ENCODE data around the gene ABHD2.

The ABHD2 gene

DNA sequence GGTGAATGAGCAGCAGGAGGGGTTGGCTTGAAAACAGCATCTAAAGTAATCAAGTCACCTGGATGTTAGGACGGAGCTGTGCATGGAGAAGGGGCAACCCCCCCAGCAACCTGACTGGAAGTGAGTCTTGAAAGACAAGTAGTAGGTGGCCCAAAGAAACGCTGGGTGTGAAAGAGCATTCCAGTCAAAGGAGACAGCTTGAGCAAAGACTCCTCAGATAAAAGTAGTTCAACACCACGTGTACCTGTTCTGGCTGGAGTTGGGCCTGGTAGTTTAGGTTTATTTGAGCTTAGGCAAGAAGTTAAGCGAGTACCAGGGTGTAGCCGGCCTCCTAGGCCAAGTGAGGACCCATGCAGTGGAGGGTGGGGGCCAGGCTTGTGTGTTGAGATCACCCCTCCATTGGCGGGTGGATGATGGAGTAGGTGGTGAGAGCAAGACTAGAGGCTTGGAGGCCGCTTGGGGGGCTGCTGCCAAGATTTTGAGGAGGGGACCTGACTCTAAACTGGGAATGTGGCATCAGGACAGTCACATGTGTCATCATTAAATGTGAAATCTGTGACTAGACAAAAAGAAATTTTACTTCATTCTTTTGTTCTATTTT lies 61.3 kb downstream of the ABHD2 start:
- TF ChIP-seq, protein P1, sequence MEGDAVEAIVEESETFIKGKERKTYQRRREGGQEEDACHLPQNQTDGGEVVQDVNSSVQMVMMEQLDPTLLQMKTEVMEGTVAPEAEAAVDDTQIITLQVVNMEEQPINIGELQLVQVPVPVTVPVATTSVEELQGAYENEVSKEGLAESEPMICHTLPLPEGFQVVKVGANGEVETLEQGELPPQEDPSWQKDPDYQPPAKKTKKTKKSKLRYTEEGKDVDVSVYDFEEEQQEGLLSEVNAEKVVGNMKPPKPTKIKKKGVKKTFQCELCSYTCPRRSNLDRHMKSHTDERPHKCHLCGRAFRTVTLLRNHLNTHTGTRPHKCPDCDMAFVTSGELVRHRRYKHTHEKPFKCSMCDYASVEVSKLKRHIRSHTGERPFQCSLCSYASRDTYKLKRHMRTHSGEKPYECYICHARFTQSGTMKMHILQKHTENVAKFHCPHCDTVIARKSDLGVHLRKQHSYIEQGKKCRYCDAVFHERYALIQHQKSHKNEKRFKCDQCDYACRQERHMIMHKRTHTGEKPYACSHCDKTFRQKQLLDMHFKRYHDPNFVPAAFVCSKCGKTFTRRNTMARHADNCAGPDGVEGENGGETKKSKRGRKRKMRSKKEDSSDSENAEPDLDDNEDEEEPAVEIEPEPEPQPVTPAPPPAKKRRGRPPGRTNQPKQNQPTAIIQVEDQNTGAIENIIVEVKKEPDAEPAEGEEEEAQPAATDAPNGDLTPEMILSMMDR (IDR thresholded peaks at IDR 0.05; ENCODE audit: extremely low read depth, insufficient read depth, missing control alignments), result no peak
- no peak for DNase-seq (ENCODE audit: low spot score)
- in situ Hi-C loops (cut with MboI; ENCODE audit: low pct_unique_long_range_greater_than_20kb, low sequenced_read_pairs, unreplicated experiment), result no loop called here

- in situ Hi-C loops (cut with MboI; ENCODE audit: low pct_unique_long_range_greater_than_20kb, low sequenced_read_pairs, unreplicated experiment), result no loop called here
- TF ChIP-seq, protein P1 (IDR thresholded peaks at IDR 0.05; ENCODE audit: extremely low read depth, insufficient read depth, missing control alignments), result no peak
Measured at GRCh38 chr15:89150287-89150686, 62.0 kb downstream of the ABHD2 start.

GRCh38 chr15:89150762-89151664 lies 62.8 kb downstream of the ABHD2 start:
- in situ Hi-C loops (cut with MboI; ENCODE audit: low pct_unique_long_range_greater_than_20kb, low sequenced_read_pairs, unreplicated experiment), result no loop called here
- DNase-seq (ENCODE audit: low spot score), result no peak
- TF ChIP-seq, protein P1 (IDR thresholded peaks at IDR 0.05; ENCODE audit: extremely low read depth, insufficient read depth, missing control alignments), result no peak

More at GRCh38 chr15:89150287-89150686, 62.0 kb downstream of the ABHD2 start:
- DNase-seq (ENCODE audit: low spot score), result no peak

DNA sequence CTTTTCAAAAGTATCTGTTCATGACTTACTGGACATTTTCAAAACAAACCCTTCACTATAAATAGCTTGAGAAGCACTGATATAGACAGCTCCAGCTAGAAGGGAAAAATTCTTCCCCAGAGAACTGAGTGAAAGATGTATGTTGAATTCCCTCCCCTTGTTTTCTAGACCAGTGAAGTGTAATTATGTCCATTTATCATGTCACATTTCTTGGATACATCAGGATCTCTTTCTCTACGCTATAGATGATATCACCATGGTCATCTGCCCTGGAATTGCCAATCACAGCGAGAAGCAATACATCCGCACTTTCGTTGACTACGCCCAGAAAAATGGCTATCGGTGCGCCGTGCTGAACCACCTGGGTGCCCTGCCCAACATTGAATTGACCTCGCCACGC lies 66.9 kb downstream of the ABHD2 start:
- TF ChIP-seq, protein P1 (IDR thresholded peaks at IDR 0.05; ENCODE audit: extremely low read depth, insufficient read depth, missing control alignments), result no peak
- no peak for DNase-seq (ENCODE audit: low spot score)
- in situ Hi-C loops (cut with MboI; ENCODE audit: low pct_unique_long_range_greater_than_20kb, low sequenced_read_pairs, unreplicated experiment), result no loop called here

- in situ Hi-C loops (cut with MboI; ENCODE audit: low pct_unique_long_range_greater_than_20kb, low sequenced_read_pairs, unreplicated experiment), result no loop called here
- no peak for DNase-seq (ENCODE audit: low spot score)
- TF ChIP-seq, protein P1 (IDR thresholded peaks at IDR 0.05; ENCODE audit: extremely low read depth, insufficient read depth, missing control alignments), result no peak
Measured at GRCh38 chr15:89155656-89156055, 67.4 kb downstream of the ABHD2 start.

DNA sequence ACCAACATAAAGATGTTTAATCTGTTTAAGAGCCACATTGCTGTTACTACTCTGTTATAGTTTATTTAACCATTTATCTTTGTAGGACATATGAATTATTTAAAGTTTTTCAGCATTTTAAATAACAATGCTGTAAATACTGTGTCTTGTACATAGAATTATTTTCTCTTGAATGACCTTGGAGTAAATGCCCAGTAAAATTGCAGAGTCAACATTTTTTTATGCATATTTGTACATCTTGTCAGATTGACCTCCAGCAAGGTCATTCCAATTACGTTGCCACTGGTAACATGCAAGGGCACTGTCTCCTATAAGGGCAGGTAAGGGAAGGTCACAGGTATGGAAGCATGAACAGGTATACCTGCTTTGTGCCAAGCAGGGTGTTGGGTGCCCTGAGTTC lies 68.8 kb downstream of the ABHD2 start:
- TF ChIP-seq, protein P1 (IDR thresholded peaks at IDR 0.05; ENCODE audit: extremely low read depth, insufficient read depth, missing control alignments), result no peak
- DNase-seq (ENCODE audit: low spot score), result no peak
- in situ Hi-C loops (cut with MboI; ENCODE audit: low pct_unique_long_range_greater_than_20kb, low sequenced_read_pairs, unreplicated experiment), result no loop called here

All from GM13977 (cell line).